HG02588 (cell line): ENCODE measurements around the gene CLK4.

Source experiments
- ATAC-seq: cut with Tn5 transposase; IDR thresholded peaks from one replicate; pipeline ENCODE4 v1.9.1; 2021; ENCODE audit warnings: mild to moderate bottlenecking, moderate library complexity; ENCODE audit not compliant: unreplicated experiment

The CLK4 gene

GRCh38 chr5:178560911-178561310 is 65.9 kb downstream of the CLK4 start:
- ATAC-seq, result no peak

- no peak for ATAC-seq
Measured at GRCh38 chr5:178557416-178557815, 69.4 kb downstream of the CLK4 start.

GRCh38 chr5:178555771-178556211 is 71.1 kb downstream of the CLK4 start:
- no peak for ATAC-seq

- ATAC-seq, result no peak
Measured at GRCh38 chr5:178555005-178555404, 71.8 kb downstream of the CLK4 start.

GRCh38 chr5:178554311-178554710 is 72.5 kb downstream of the CLK4 start:
- ATAC-seq, result no peak

- no peak for ATAC-seq
Measured at GRCh38 chr5:178553517-178553916, 73.3 kb downstream of the CLK4 start.
